ENCODE results near the gene CLEC16A.

- TF ChIP-seq CTCF (IDR thresholded peaks at IDR 0.05; ENCODE audit: insufficient read depth, low read length) (no peak), REST (IDR thresholded peaks at IDR 0.05; ENCODE audit: insufficient replicate concordance, low read depth) (no peak), POLR2AphosphoS5 (IDR thresholded peaks at IDR 0.05; ENCODE audit: low read depth) (no peak), GABPA (IDR thresholded peaks at IDR 0.05; ENCODE audit: low read depth) (no peak), SPI1 (IDR thresholded peaks at IDR 0.05; ENCODE audit: borderline replicate concordance, low read depth) (no peak)
Measured at GRCh38 chr16:11007714-11008280, 63.4 kb downstream of the CLEC16A start.

All from HL-60 (cell line).